Measurements from ENCODE around the gene ZMPSTE24. TPM values are rescaled to one million over a fixed set of nuclear protein-coding genes. Genes with fewer than 3 reads are reported as not detected.

Gene ZMPSTE24
- total RNA-seq: 46.3 and 64.7 TPM in 2 replicates

DNA sequence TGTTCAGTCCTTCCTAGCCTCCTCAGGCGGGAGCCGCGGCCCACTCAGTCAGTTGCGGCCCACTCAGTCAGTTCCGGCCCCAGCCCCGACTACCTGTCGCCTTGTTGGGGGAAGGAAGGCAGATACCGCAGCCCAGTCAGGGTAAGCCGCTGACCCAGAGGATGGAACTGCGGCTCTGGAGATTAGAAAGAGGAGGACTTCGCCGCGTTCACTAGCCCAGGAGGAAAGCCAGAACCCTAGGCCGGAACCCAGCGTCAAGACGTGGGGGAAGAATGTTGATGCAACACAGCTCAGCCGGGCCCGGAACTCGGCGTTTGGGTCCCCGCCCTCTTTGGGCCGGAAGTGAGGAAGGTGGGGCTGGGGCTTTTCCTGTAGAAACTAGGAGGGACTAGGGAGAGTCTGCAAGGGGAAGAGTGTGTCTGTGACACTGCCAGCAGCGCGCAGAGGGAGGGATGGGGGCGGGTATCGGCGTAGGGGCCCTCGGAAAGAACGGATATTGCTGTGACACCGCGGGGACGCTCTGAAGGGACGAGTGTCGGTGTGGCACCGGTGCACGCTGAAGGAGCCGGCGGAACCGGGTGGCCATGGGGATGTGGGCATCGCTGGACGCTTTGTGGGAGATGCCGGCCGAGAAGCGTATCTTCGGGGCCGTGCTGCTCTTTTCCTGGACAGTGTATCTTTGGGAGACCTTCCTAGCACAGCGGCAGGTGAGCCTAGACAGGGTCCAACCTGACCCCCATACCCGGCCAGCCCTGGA lies at the start of gene ZMPSTE24:
TSS of gene ZMPSTE24 (plus strand) at position 549 of the 757 bp plus-strand sequence. CDS start at position 585, 36 bp downstream.

DNA sequence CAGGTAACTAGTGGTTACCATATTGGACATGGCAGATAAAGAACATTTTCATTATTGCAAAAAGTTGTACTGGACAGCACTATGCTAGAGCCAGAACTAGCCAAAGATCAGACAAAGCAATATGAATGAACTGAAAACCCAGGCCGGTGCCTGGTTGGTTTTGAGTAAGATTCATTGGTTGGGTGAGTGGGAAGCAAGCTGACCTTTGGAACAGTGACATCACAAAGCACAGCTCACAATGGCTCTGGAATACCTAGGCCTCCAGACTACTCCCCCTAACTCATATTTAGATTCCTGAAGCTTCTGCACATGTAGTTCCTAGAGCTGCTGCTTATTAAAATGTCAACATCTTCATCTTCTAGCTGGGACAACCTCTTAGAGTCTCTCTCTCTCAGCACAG lies 10.4 kb upstream of the ZMPSTE24 start, which contains the start of gene TMCO2:
TSS of gene TMCO2 (plus strand) at position 283 of the 400 bp plus-strand sequence. CDS start at position 340, 57 bp downstream.

DNA sequence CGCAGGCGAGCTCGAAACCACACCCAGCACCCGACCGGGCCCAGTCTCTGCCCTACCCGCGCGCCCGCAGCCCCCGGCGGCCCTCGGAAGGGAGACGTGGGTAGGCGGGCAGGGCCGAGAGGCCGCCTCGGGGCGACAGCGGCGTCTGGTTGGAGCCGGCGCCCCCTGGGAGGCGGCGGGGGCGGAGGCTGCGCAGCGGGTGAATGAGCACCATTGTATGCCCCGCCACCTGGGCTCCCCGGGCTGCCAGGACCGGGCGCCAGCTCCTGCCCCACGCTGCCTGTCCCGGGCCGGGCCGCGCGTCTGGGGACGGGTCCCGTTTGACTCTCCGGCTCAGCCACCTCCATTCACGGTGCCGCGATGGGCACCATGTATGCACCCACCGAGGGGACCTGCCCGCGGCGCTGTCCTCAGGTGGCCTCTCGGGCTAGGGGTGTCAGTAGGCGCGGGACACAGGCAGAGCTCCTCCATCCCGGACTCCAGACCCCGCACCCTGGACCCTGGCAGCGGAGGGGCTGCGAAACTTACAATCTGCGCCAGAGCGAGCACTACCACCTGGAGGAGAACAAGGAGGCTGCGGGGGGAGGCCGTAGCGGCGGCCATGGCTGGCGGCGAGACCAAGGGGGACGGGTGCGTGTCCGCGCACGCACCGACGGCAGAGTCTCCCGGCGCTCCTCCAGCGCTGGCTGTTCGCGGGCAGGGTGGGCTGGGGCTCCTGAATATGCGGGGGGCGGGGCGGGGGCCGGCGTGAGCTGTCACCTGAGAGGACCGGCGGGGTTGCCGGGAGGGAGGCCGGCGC lies 58.8 kb downstream of the ZMPSTE24 start, which contains the start of gene COL9A2:
TSS of gene COL9A2 (minus strand) at position 692 of the 799 bp plus-strand sequence. CDS start at position 603, 89 bp downstream.

Other genes with a start within 250 kb of the ZMPSTE24 start
- gene CAP1, start 217.5 kb upstream of the ZMPSTE24 start, total RNA-seq: 339 and 495 TPM in 2 replicates
- 42.7 and 69.1 TPM in 2 replicates for gene PPT1, start 161.0 kb upstream of the ZMPSTE24 start, total RNA-seq
- gene RLF, start 96.8 kb upstream of the ZMPSTE24 start, total RNA-seq: 11.2 and 25.4 TPM in 2 replicates
- gene TMCO2, start 10.3 kb upstream of the ZMPSTE24 start, total RNA-seq: 0.16 TPM in 1 of 2 replicates, not detected in the other
- 0.16 and 0.63 TPM in 2 replicates for gene COL9A2, start 59.0 kb downstream of the ZMPSTE24 start, total RNA-seq
- 2.8 and 7.2 TPM in 2 replicates for gene SMAP2, start 115.5 kb downstream of the ZMPSTE24 start, total RNA-seq
- 1.6 and 1.9 TPM in 2 replicates for gene ZFP69B, start 192.2 kb downstream of the ZMPSTE24 start, total RNA-seq
- gene ZFP69, start 219.1 kb downstream of the ZMPSTE24 start, total RNA-seq: 1.9 and 2.4 TPM in 2 replicates